Caki2 (cell line): ENCODE measurements around the gene DGLUCY. TPM values are rescaled to one million over a fixed set of nuclear protein-coding genes. Genes with fewer than 3 reads are reported as not detected.
"Not testable (repeated sequence)": the region's sequence is repeated elsewhere in the genome, so short reads cannot be mapped to it uniquely, and the experiment has no call there.

Experiments used
- DNase-seq: peaks from one replicate; pipeline ENCODE4 v3.0.0-alpha.2; 2015; ENCODE audit warnings: low read depth
- in situ Hi-C: cut with HindIII; loops from 2 replicates; pipeline ENCODE4 v1.10.0; 2016; ENCODE audit warnings: low sequenced_read_pairs, low pct_unique_long_range_greater_than_20kb, mixed read lengths
- total RNA-seq: library from RNA; depleted of rRNA; stranded (reverse); fragments of >200 nt; shearing (Covaris generic); gene quantifications from 2 replicates; pipeline ENCODE4 v1.2.3, GENCODE V29; 2014; ENCODE audit warnings: low replicate concordance

The DGLUCY gene
- total RNA-seq, 1 experiment from 2014 or later = 25.5 TPM

- peak; percentile 38 for DNase-seq
- in situ Hi-C loops = no loop called here
Observed at GRCh38 chr14:91098591-91098990, 15.3 kb upstream of the DGLUCY start.

GRCh38 chr14:91100102-91100501, 13.8 kb upstream of the DGLUCY start:
- in situ Hi-C loops = no loop called here
- DNase-seq = no peak

GRCh38 chr14:91103116-91103515, 10.8 kb upstream of the DGLUCY start:
- DNase-seq = no peak
- in situ Hi-C loops = no loop called here

- in situ Hi-C loops = no loop called here
- DNase-seq = peak; percentile 20
Observed at GRCh38 chr14:91108941-91109611, 4.8 kb upstream of the DGLUCY start.

- in situ Hi-C loops = no loop called here
- DNase-seq = no peak
Observed at GRCh38 chr14:91111443-91111842, 2.4 kb upstream of the DGLUCY start.

- DNase-seq = no peak
- in situ Hi-C loops = no loop called here
Observed at GRCh38 chr14:91112194-91112593, 1.7 kb upstream of the DGLUCY start.

- DNase-seq = peak; percentile 78
- in situ Hi-C loops = no loop called here
Observed at GRCh38 chr14:91114079-91115065, 499 bp downstream of the DGLUCY start.

GRCh38 chr14:91115986-91116770, 2.3 kb downstream of the DGLUCY start:
- DNase-seq = peak; percentile 40

GRCh38 chr14:91116913-91117588, 3.2 kb downstream of the DGLUCY start:
- no peak for DNase-seq
- in situ Hi-C loops = no loop called here

More at GRCh38 chr14:91115986-91116770, 2.3 kb downstream of the DGLUCY start:
- in situ Hi-C loops = no loop called here

GRCh38 chr14:91117960-91118359, 4.1 kb downstream of the DGLUCY start:
- in situ Hi-C loops = no loop called here
- no peak for DNase-seq

- in situ Hi-C loops = no loop called here
- no peak for DNase-seq
Observed at GRCh38 chr14:91118511-91119068, 4.7 kb downstream of the DGLUCY start.

GRCh38 chr14:91119556-91120311, 5.9 kb downstream of the DGLUCY start:
- peak; percentile 59 for DNase-seq
- in situ Hi-C loops = no loop called here

GRCh38 chr14:91123201-91123600, 9.3 kb downstream of the DGLUCY start:
- in situ Hi-C loops = no loop called here
- DNase-seq = no peak

- in situ Hi-C loops, DNase-seq: not testable (repeated sequence)
Observed at GRCh38 chr14:91124406-91125270, 10.8 kb downstream of the DGLUCY start.

GRCh38 chr14:91125271-91125660, 11.4 kb downstream of the DGLUCY start:
- no peak for DNase-seq
- in situ Hi-C loops = no loop called here

GRCh38 chr14:91125801-91126200, 11.9 kb downstream of the DGLUCY start:
- DNase-seq = no peak
- in situ Hi-C loops = no loop called here
